HCT116 (cell line): ENCODE results near the gene LRRC56. TPM values are rescaled to one million over a fixed set of nuclear protein-coding genes. Genes with fewer than 3 reads are reported as not detected.

Experiments
- ATAC-seq: fragments of 200-7000 bp; cut with Tn5 transposase; 2 replicates; pipeline ENCODE4 v1.9.1; 2020; ENCODE audit warnings: mild to moderate bottlenecking, moderate library complexity
- BruUV-seq: library from RNA; stranded (reverse); fragments of 400-500 nt; replicated peaks from 2 replicates; lab custom pipeline; 2021; lab: Mats Ljungman, UMichigan
- CTCF ChIA-PET: fragments of 300-600 bp; sonication (Branson Sonifier 250); formaldehyde crosslinking; loops from one replicate; lab custom pipeline; 2021; ENCODE audit warnings: antibody characterized with exemption; lab: Charles Lee
- POLR2A ChIA-PET: fragments of 300-600, 350-600 bp; sonication (Branson Sonifier 250); formaldehyde crosslinking; loops from one replicate; lab custom pipeline; 2021; ENCODE audit warnings: antibody characterized with exemption; lab: Charles Lee
- RAD21 ChIA-PET, 2 experiments: fragments of 300-600 bp; sonication (Branson Sonifier 250); formaldehyde crosslinking; loops; one replicate each; lab custom pipeline; 2023; ENCODE audit warnings: low total read pairs in 2 of 2; ENCODE audit not compliant: uncharacterized antibody in 2 of 2, unreplicated experiment in 2 of 2, low non-redundant PET in 1 of 2; lab: Charles Lee
- DNase-seq: peaks from one replicate; pipeline ENCODE4 v3.0.0-alpha.2; 2010; ENCODE audit warnings: low read depth, low spot score
- H2AFZ ChIP-seq: fragments of 200-600 bp; shearing (Covaris generic), sonication (generic); 2 replicates; pipeline ENCODE4 v1.6.1; 2017; ENCODE audit warnings: low read depth, mixed run types, mixed read lengths, antibody characterized with exemption, low read length; ENCODE audit not compliant: poor library complexity, severe bottlenecking
- H3K27ac ChIP-seq: 2 replicates; pipeline ENCODE4 v1.5.1; 2012; ENCODE audit warnings: low read depth, low read length
- H3K27me3 ChIP-seq: fragments of 200-600 bp; sonication (generic); 2 replicates; pipeline ENCODE4 v1.6.1; 2016; ENCODE audit warnings: mixed run types, low read length, mixed read lengths; ENCODE audit not compliant: insufficient read depth
- H3K36me3 ChIP-seq, 2 experiments: fragments of 200-500 bp in 1 of 2; fragments of 200-600 bp in 1 of 2; sonication (Bioruptor generic) in 1 of 2; sonication (generic) in 1 of 2; 2 replicates each; pipeline versions ENCODE4 v1.5.1 to v1.6.1; 2014 to 2016; ENCODE audit warnings: low read length in 2 of 2, inconsistent platforms in 1 of 2, mixed read lengths in 1 of 2, mixed run types in 1 of 2; ENCODE audit not compliant: insufficient read depth in 2 of 2, control insufficient read depth in 1 of 2
- H3K4me1 ChIP-seq, 2 experiments: fragments of 200-600 bp in 1 of 2; sonication (generic) in 1 of 2; 2 replicates each; pipeline versions ENCODE4 v1.5.1 to v1.6.1; 2012 to 2017; ENCODE audit warnings: low read length in 2 of 2, inconsistent platforms in 1 of 2, mild to moderate bottlenecking in 1 of 2, mixed read lengths in 1 of 2, mixed run types in 1 of 2, moderate library complexity in 1 of 2; ENCODE audit not compliant: insufficient read depth in 2 of 2, control insufficient read depth in 1 of 2
- H3K4me2 ChIP-seq: fragments of 200-600 bp; sonication (generic); 2 replicates; pipeline ENCODE4 v1.6.1; 2017; ENCODE audit warnings: mixed run types, low read length, mixed read lengths
- H3K4me3 ChIP-seq, 2 experiments: fragments of 200-600 bp in 1 of 2; sonication (generic) in 1 of 2; replicated peaks in 1 of 2; 2 replicates each; pipeline ENCODE4 v1.5.1; 2011 to 2016; ENCODE audit warnings: low read length in 2 of 2, control low read depth in 1 of 2, low read depth in 1 of 2, mild to moderate bottlenecking in 1 of 2, mixed read lengths in 1 of 2, mixed run types in 1 of 2
- H3K79me2 ChIP-seq: fragments of 200-600 bp; sonication (generic); 2 replicates; pipeline ENCODE4 v1.6.1; 2017; ENCODE audit warnings: mild to moderate bottlenecking, mixed run types, low read length, moderate library complexity, mixed read lengths; ENCODE audit not compliant: insufficient read depth
- H3K9ac ChIP-seq: fragments of 200-600 bp; sonication (generic); 2 replicates; pipeline ENCODE4 v1.6.1; 2016; ENCODE audit warnings: low read length, mixed read lengths
- H3K9me2 ChIP-seq: fragments of 200-600 bp; sonication (generic), shearing (Covaris generic); 2 replicates; pipeline ENCODE4 v1.6.1; 2017; ENCODE audit warnings: mixed run types, mild to moderate bottlenecking, moderate library complexity; ENCODE audit not compliant: insufficient read depth
- H3K9me3 ChIP-seq, 2 experiments: fragments of 200-500 bp in 1 of 2; fragments of 200-600 bp in 1 of 2; sonication (Bioruptor generic) in 1 of 2; sonication (generic) in 1 of 2; 2 replicates each; pipeline ENCODE4 v1.6.1; 2014 to 2017; ENCODE audit warnings: low read length in 2 of 2, mixed read lengths in 2 of 2, inconsistent platforms in 1 of 2, low read depth in 1 of 2, mild to moderate bottlenecking in 1 of 2, mixed run types in 1 of 2, moderate library complexity in 1 of 2; ENCODE audit not compliant: control insufficient read depth in 1 of 2, insufficient read depth in 1 of 2
- H4K20me1 ChIP-seq: fragments of 200-600 bp; sonication (generic), shearing (Covaris generic); 2 replicates; pipeline ENCODE4 v1.6.1; 2017; ENCODE audit warnings: mixed run types, mild to moderate bottlenecking, moderate library complexity; ENCODE audit not compliant: insufficient read depth
- ATF3 ChIP-seq: IDR thresholded peaks from 2 replicates; pipeline ENCODE4 v1.6.1; 2012
- CBX3 ChIP-seq: IDR thresholded peaks from 2 replicates; pipeline ENCODE4 v1.6.1; 2012; ENCODE audit warnings: low read depth
- EGR1 ChIP-seq: IDR thresholded peaks from 2 replicates; pipeline ENCODE4 v1.6.1; 2012; ENCODE audit warnings: low read depth
- ELF1 ChIP-seq: IDR thresholded peaks from 2 replicates; pipeline ENCODE4 v1.6.1; 2012; ENCODE audit warnings: low read depth, borderline replicate concordance
- EZH2 ChIP-seq: fragments of 200-600 bp; sonication (generic); IDR thresholded peaks from 2 replicates; pipeline ENCODE4 v1.6.1; 2017; ENCODE audit warnings: antibody characterized with exemption, mixed run types
- FOSL1 ChIP-seq: IDR thresholded peaks from 2 replicates; pipeline ENCODE4 v1.6.1; 2012; ENCODE audit warnings: low read depth
- JUND ChIP-seq: IDR thresholded peaks from 2 replicates; pipeline ENCODE4 v1.6.1; 2012
- MAX ChIP-seq: IDR thresholded peaks from 2 replicates; pipeline ENCODE4 v1.6.1; 2012
- POLR2AphosphoS5 ChIP-seq: IDR thresholded peaks from 2 replicates; pipeline ENCODE4 v1.6.1; 2011; ENCODE audit warnings: mild to moderate bottlenecking, low read depth, low read length, moderate library complexity
- RAD21 ChIP-seq: IDR thresholded peaks from 2 replicates; pipeline ENCODE4 v1.6.1; 2012; ENCODE audit warnings: low read depth, mild to moderate bottlenecking
- REST ChIP-seq: IDR thresholded peaks from 2 replicates; pipeline ENCODE4 v1.6.1; 2012; ENCODE audit warnings: low read depth
- SIN3A ChIP-seq: IDR thresholded peaks from 2 replicates; pipeline ENCODE4 v1.6.1; 2012; ENCODE audit warnings: low read depth
- TCF7L2 ChIP-seq: IDR thresholded peaks from 2 replicates; pipeline ENCODE4 v1.7.0; 2011; ENCODE audit warnings: borderline replicate concordance, inconsistent platforms; ENCODE audit not compliant: insufficient read depth, insufficient read length; ENCODE audit errors: extremely low read depth
- YY1 ChIP-seq: IDR thresholded peaks from 2 replicates; pipeline ENCODE4 v1.6.1; 2011; ENCODE audit warnings: low read length, low read depth, moderate library complexity, mild to moderate bottlenecking; ENCODE audit not compliant: insufficient replicate concordance; ENCODE audit errors: extremely low read depth
- ZBTB33 ChIP-seq: IDR thresholded peaks from 2 replicates; pipeline ENCODE4 v1.6.1; 2011; ENCODE audit warnings: mild to moderate bottlenecking, low read length, moderate library complexity; ENCODE audit not compliant: insufficient replicate concordance; ENCODE audit errors: extremely low read depth
- ZFX ChIP-seq: fragments of 450-650 bp; IDR thresholded peaks from 2 replicates; pipeline ENCODE4 v1.6.1; 2017
- ZNF274 ChIP-seq: fragments of 200-500 bp; sonication (Bioruptor generic); IDR thresholded peaks from 2 replicates; pipeline ENCODE4 v1.6.1; 2014; ENCODE audit warnings: mild to moderate bottlenecking, low read depth, low read length, inconsistent platforms
- intact Hi-C: fragments of 100-400 bp; cut with micrococcal nuclease; formaldehyde crosslinking; loops from 2 replicates; pipeline ENCODE4 v1.10.0; 2022
- total RNA-seq: library from RNA; stranded (reverse); gene quantifications from one replicate; pipeline ENCODE4 v1.2.1, GENCODE V29; 2021; ENCODE audit not compliant: unreplicated experiment

The LRRC56 gene
- total RNA-seq, 1 experiment from 2014 or later: 9.1 TPM

- no peak overlapping the region for H3K9ac ChIP-seq
- ATAC-seq (no peak), DNase-seq (no peak)
- H3K27me3 ChIP-seq: no peaks in the 10 kb centered on the region
- CTCF ChIA-PET: no interaction called here
- no peaks in the 10 kb centered on the region for H3K9me2 ChIP-seq
- peaks cover 7% of the 10 kb centered on the region; the same call in 1 of the 2 replicates for H3K79me2 ChIP-seq
- no TSS peak for BruUV-seq
- RAD21 ChIA-PET: no interaction called here
- no peak overlapping the region for H3K4me3 ChIP-seq
- no peaks in the 10 kb centered on the region for H4K20me1 ChIP-seq
- H3K27ac ChIP-seq: no peak overlapping the region
- no peak overlapping the region for H3K4me2 ChIP-seq
- H3K4me1 ChIP-seq: peaks cover 9 to 24% of the 10 kb centered on the region in 2 experiments; a peak in 3 of 4 replicates
- no peaks in the 10 kb centered on the region for H3K36me3 ChIP-seq
- POLR2A ChIA-PET: no interaction called here
- no peaks in the 10 kb centered on the region for H3K9me3 ChIP-seq
- H2AFZ ChIP-seq: no peak overlapping the region
- no peak for TF ChIP-seq POLR2AphosphoS5
- TF ChIP-seq ZFX: no peak
- TF ChIP-seq RAD21: no peak
- TF ChIP-seq TCF7L2: no peak
- TF ChIP-seq FOSL1: no peak
- TF ChIP-seq ZBTB33: no peak
- no peak for TF ChIP-seq CBX3
- no peak for TF ChIP-seq REST
- no peak for TF ChIP-seq ZNF274
- TF ChIP-seq EGR1: no peak
- TF ChIP-seq SIN3A: no peak
- no peak for TF ChIP-seq EZH2
- TF ChIP-seq ATF3: no peak
- no peak for TF ChIP-seq ELF1
- no peak for TF ChIP-seq YY1
- no peak for TF ChIP-seq MAX
- no peak for TF ChIP-seq JUND
- intact Hi-C loops: no loop called here
These were observed 3.5 kb downstream of the LRRC56 start for GRCh38 chr11:540583-541432.
